H1 (cell line): ENCODE results near the gene TRIM10. TPM values are rescaled to one million over a fixed set of nuclear protein-coding genes. Genes with fewer than 3 reads are reported as not detected.

Experiments
- CBX5 ChIP-seq: fragments of 300-800, 300-1000 bp; sonication (generic); IDR thresholded peaks from 2 replicates; pipeline ENCODE4 v1.7.1; 2016; ENCODE audit warnings: antibody characterized with exemption, low read length, low read depth
- CHD1 ChIP-seq: IDR thresholded peaks from 2 replicates; pipeline ENCODE4 v1.6.1; 2012; ENCODE audit warnings: low read depth, low read length, improper control_type of control experiment
- EP300 ChIP-seq, 2 experiments: IDR thresholded peaks; 1 replicate in 1 of 2; 2 replicates in 1 of 2; pipeline ENCODE4 v1.6.1; 2011 to 2012; ENCODE audit warnings: low read depth in 2 of 2, low read length in 2 of 2, mild to moderate bottlenecking in 2 of 2, borderline replicate concordance in 1 of 2, inconsistent platforms in 1 of 2, moderate library complexity in 1 of 2
- HDAC6 ChIP-seq: IDR thresholded peaks from one replicate; pipeline ENCODE4 v1.7.1; 2012; ENCODE audit warnings: low read depth, mild to moderate bottlenecking, inconsistent platforms, low read length, moderate library complexity
- NRF1 ChIP-seq: IDR thresholded peaks from 2 replicates; pipeline ENCODE4 v1.6.1; 2011; ENCODE audit warnings: mild to moderate bottlenecking, low read depth, low read length, improper control_type of control experiment
- POU5F1 ChIP-seq: IDR thresholded peaks from 2 replicates; pipeline ENCODE4 v1.6.1; 2011; ENCODE audit warnings: low read depth, mild to moderate bottlenecking, low read length, moderate library complexity
- RXRA ChIP-seq: IDR thresholded peaks from 2 replicates; pipeline ENCODE4 v1.6.1; 2011; ENCODE audit warnings: low read depth, mild to moderate bottlenecking, low read length, moderate library complexity; ENCODE audit not compliant: insufficient read depth
- SP4 ChIP-seq: IDR thresholded peaks from 2 replicates; pipeline ENCODE4 v1.6.1; 2012; ENCODE audit warnings: low read length, inconsistent platforms
- polyA plus RNA-seq, 7 experiments: library from polyadenylated mRNA; depleted of rRNA in 3 of 7; stranded (reverse) in 5 of 7; unstranded in 2 of 7; fragments of >200 nt in 5 of 7; fragments of 200-250 nt in 2 of 7; gene quantifications; 1 replicate in 5 of 7; 2 replicates in 1 of 7; 4 replicates in 1 of 7; pipeline versions ENCODE4 v1.2.1 to v1.2.3, GENCODE V29; 2011 to 2013; ENCODE audit warnings: missing spikeins in 2 of 7, mixed read lengths in 2 of 7
- total RNA-seq: library from RNA; stranded (reverse); fragmentation: NEBNext Ultra II Directional; extraction: Animal tissue kit (Norgen Biotek cat#: 25700); gene quantifications from 2 replicates; pipeline ENCODE4 v1.2.1, GENCODE V29; 2021

TRIM10 gene
- total and polyA plus RNA-seq, 2 of the 8 experiments (the other 6 are each of a cell fraction or from before 2014, with no cell fraction given), result 0.06 TPM; not detected in 1

DNA sequence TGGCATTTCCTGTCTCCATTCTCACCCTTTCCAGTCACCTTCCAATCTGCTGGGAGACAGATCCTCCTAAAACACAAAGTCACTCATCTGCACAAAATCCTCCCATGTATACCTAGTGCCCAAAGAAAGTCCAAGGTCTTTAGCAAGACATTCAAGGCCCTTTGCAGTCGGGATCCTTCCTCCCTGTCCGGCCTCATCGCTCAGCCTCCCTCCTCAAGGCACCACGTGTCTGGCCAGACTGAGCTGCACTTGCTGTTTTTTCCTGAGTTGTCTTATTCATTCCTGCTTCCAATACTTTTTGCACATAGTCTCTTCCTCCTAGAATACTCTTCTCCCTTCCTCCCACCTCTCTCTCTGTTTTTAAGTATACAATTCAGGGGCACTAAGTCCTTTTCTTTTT lies 3.7 kb upstream of the TRIM10 start (continued):
- no peak for TF ChIP-seq EP300 (IDR thresholded peaks at IDR 0.05; ENCODE audit: borderline replicate concordance in 1 of 2, low read depth in 2 of 2, low read length in 2 of 2)
- no peak for TF ChIP-seq CBX5
- TF ChIP-seq SP4, result no peak
- TF ChIP-seq CHD1, result no peak
- no peak for TF ChIP-seq NRF1
- no peak for TF ChIP-seq POU5F1
- no peak for TF ChIP-seq HDAC6
- TF ChIP-seq RXRA, result no peak
